HepG2 (cell line): ENCODE measurements around the gene TOPORS. TPM values are rescaled to one million over a fixed set of nuclear protein-coding genes. Genes with fewer than 3 reads are reported as not detected.

ENCODE experiments used
- ARID2 ChIP-seq: sonication (generic); formaldehyde crosslinking; IDR thresholded peaks from 2 replicates; pipeline ENCODE4 v1.8.1; 2022; ENCODE audit warnings: mild to moderate bottlenecking, missing genetic modification reagents, borderline replicate concordance
- ATF2 ChIP-seq: sonication (generic); formaldehyde crosslinking; IDR thresholded peaks from 2 replicates; pipeline ENCODE4 v1.4.0; 2020; ENCODE audit warnings: missing genetic modification reagents
- EHMT2 ChIP-seq: fragments of 200-600 bp; sonication (generic); IDR thresholded peaks from 2 replicates; pipeline ENCODE4 v1.7.0; 2017; ENCODE audit warnings: antibody characterized with exemption, low read depth, low read length, borderline replicate concordance
- JUND ChIP-seq: sonication (generic); formaldehyde crosslinking; IDR thresholded peaks from 2 replicates; pipeline ENCODE4 v1.8.0; 2022; ENCODE audit warnings: mild to moderate bottlenecking, missing genetic modification reagents
- KDM3A ChIP-seq: IDR thresholded peaks from 2 replicates; pipeline ENCODE4 v1.6.1; 2018; ENCODE audit warnings: low read depth, missing compliant biosample characterization
- PPARG ChIP-seq: conservative IDR thresholded peaks from 2 replicates; pipeline ENCODE4 v1.6.1; 2016; ENCODE audit warnings: missing biosample characterization, missing genetic modification reagents
- PRDM15 ChIP-seq: sonication (generic); formaldehyde crosslinking; IDR thresholded peaks from 2 replicates; pipeline ENCODE4 v1.4.0; 2020; ENCODE audit warnings: missing genetic modification reagents
- RFX5 ChIP-seq: IDR thresholded peaks from 2 replicates; pipeline ENCODE4 v1.6.1; 2011; ENCODE audit warnings: low read depth, low read length, improper control_type of control experiment
- SCMH1 ChIP-seq: sonication (generic); formaldehyde crosslinking; IDR thresholded peaks from 2 replicates; pipeline ENCODE4 v1.9.0; 2021; ENCODE audit warnings: missing genetic modification reagents, mild to moderate bottlenecking, borderline replicate concordance
- ZBTB43 ChIP-seq: sonication (generic); formaldehyde crosslinking; conservative IDR thresholded peaks from 2 replicates; pipeline ENCODE4 v1.4.0; 2020; ENCODE audit warnings: missing genetic modification reagents
- ZNF232 ChIP-seq: sonication (generic); formaldehyde crosslinking; IDR thresholded peaks from 2 replicates; pipeline ENCODE4 v1.4.0; 2020; ENCODE audit warnings: missing genetic modification reagents, borderline replicate concordance
- ZNF549 ChIP-seq: sonication (generic); formaldehyde crosslinking; IDR thresholded peaks from 2 replicates; pipeline ENCODE4 v1.5.0; 2020; ENCODE audit warnings: missing genetic modification reagents
- ZNF607 ChIP-seq: sonication (generic); formaldehyde crosslinking; IDR thresholded peaks from 2 replicates; pipeline ENCODE4 v1.5.1; 2020; ENCODE audit warnings: missing genetic modification reagents, mild to moderate bottlenecking, borderline replicate concordance
- ZNF772 ChIP-seq: sonication (generic); formaldehyde crosslinking; IDR thresholded peaks from 2 replicates; pipeline ENCODE4 v1.5.0; 2020; ENCODE audit warnings: mild to moderate bottlenecking, missing genetic modification reagents
- ZSCAN31 ChIP-seq: sonication (generic); formaldehyde crosslinking; IDR thresholded peaks from 2 replicates; pipeline ENCODE4 v1.5.0; 2020; ENCODE audit warnings: low read depth, mild to moderate bottlenecking, missing genetic modification reagents
- polyA plus RNA-seq, 8 experiments: library from polyadenylated mRNA; depleted of rRNA in 3 of 8; stranded (reverse) in 7 of 8; unstranded in 1 of 8; fragments of >200 nt; fragmentation: Illumina TruSeq in 4 of 8; extraction: Trizol in 4 of 8; gene quantifications; 2 replicates each; pipeline versions ENCODE4 v1.2.1 to v1.2.3, GENCODE V29; 2011 to 2016; ENCODE audit warnings: low read depth in 4 of 8, missing spikeins in 1 of 8, mixed read lengths in 1 of 8; ENCODE audit not compliant: insufficient read depth in 1 of 8
- total RNA-seq, 5 experiments: library from RNA; depleted of rRNA; stranded (reverse); fragments of >200 nt; fragmentation: Illumina TruSeq; extraction: Trizol; gene quantifications; 2 replicates each; pipeline ENCODE4 v1.2.3, GENCODE V29; 2016; ENCODE audit warnings: low read depth in 1 of 5
- TF ChIP-seq, protein P1 (sequence below): sonication (generic); formaldehyde crosslinking; IDR thresholded peaks from 2 replicates; pipeline ENCODE4 v1.8.1; 2023; ENCODE audit warnings: mild to moderate bottlenecking, moderate library complexity, missing genetic modification reagents
- TF ChIP-seq, protein P2 (sequence below): sonication (generic); formaldehyde crosslinking; IDR thresholded peaks from 2 replicates; pipeline ENCODE4 v1.5.0; 2020; ENCODE audit warnings: missing genetic modification reagents

Gene TOPORS
- total and polyA plus RNA-seq, 2 of the 13 experiments (the other 11 are each of a cell fraction or from before 2014, with no cell fraction given), result 6.8 to 19.6 TPM

GRCh38 chr9:32572900-32573523, 20.6 kb upstream of the TOPORS start, which contains the start of gene NDUFB6 (continued):
- TF ChIP-seq ZNF549 (CRISPR knock-in tag), result no peak
- TF ChIP-seq, protein P1, sequence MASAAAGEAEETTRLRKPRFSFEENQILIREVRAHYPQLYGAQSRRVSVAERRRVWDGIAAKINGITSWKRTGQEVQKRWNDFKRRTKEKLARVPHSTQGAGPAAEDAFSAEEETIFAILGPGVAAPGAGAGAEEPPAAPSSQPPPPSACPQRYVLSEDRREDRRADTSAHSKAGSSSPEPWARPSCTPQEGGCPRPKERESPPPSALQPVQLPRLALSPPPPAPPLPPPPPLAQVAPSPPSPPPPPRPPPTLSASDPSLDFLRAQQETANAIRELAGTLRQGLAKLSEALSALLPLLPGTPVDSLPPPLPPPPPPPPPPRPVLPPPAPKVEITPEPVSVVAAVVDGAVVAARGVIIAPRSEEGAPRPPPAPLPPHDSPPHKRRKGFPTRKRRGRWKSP (CRISPR knock-in tag), result peak; percentile 58; the same call in 1 of the 2 replicates
- TF ChIP-seq ZNF607 (CRISPR knock-in tag), result peak; percentile 28; the same call in 1 of the 2 replicates
- peak; percentile 73; the same call in 1 of the 2 replicates for TF ChIP-seq ZNF232 (CRISPR knock-in tag)
- no peak for TF ChIP-seq SCMH1 (CRISPR knock-in tag)
- TF ChIP-seq RFX5, result no peak; the same call in 1 of the 2 replicates
- peak; percentile 86; the same call in 1 of the 2 replicates for TF ChIP-seq ZNF772 (CRISPR knock-in tag)
- TF ChIP-seq ZBTB43 (CRISPR knock-in tag), result no peak
- no peak; the same call in 1 of the 2 replicates for TF ChIP-seq JUND (CRISPR knock-in tag)
- no peak; the same call in 1 of the 2 replicates for TF ChIP-seq KDM3A (CRISPR knock-in tag)
- no peak for TF ChIP-seq EHMT2
- TF ChIP-seq ZSCAN31, result peak; percentile 83; the same call in 1 of the 2 replicates
- peak; percentile 39; the same call in 1 of the 2 replicates for TF ChIP-seq ATF2
- no peak for TF ChIP-seq PPARG (CRISPR knock-in tag)
- TF ChIP-seq PRDM15 (CRISPR knock-in tag), result no peak
- no peak for TF ChIP-seq ARID2
- TF ChIP-seq, protein P2, sequence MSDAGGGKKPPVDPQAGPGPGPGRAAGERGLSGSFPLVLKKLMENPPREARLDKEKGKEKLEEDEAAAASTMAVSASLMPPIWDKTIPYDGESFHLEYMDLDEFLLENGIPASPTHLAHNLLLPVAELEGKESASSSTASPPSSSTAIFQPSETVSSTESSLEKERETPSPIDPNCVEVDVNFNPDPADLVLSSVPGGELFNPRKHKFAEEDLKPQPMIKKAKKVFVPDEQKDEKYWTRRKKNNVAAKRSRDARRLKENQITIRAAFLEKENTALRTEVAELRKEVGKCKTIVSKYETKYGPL, result 0 out of 2 replicates have a peak, but pooled peaks have one; percentile 27
